AG10803 (cell line): Measurements from ENCODE around the gene GRIA1.

Experiments
- DNase-seq: peaks from one replicate; pipeline ENCODE4 v3.0.0; 2010; ENCODE audit warnings: low read depth
- H3K4me3 ChIP-seq: 2 replicates; pipeline ENCODE4 v1.5.1; 2011; ENCODE audit warnings: mild to moderate bottlenecking, low read length, control low read depth
- CTCF ChIP-seq: conservative IDR thresholded peaks from 2 replicates; pipeline ENCODE4 v1.5.1; 2011; ENCODE audit warnings: mild to moderate bottlenecking, low read length, control low read depth, inconsistent platforms

Gene GRIA1

GRCh38 chr5:153459051-153459743 is 31.3 kb upstream of the GRIA1 start:
- H3K4me3 ChIP-seq, result no peak overlapping the region
- no peak for DNase-seq
- TF ChIP-seq CTCF, result no peak

GRCh38 chr5:153460421-153460820 is 30.0 kb upstream of the GRIA1 start:
- peak; percentile 11 for DNase-seq
- H3K4me3 ChIP-seq, result no peak overlapping the region
- no peak for TF ChIP-seq CTCF

- no peak for DNase-seq
- no peak for TF ChIP-seq CTCF
- no peak overlapping the region for H3K4me3 ChIP-seq
These were observed 29.1 kb upstream of the GRIA1 start for GRCh38 chr5:153461341-153461740.

GRCh38 chr5:153463806-153464205 is 26.7 kb upstream of the GRIA1 start:
- H3K4me3 ChIP-seq, result no peak overlapping the region
- DNase-seq, result peak; percentile 80
- no peak for TF ChIP-seq CTCF

- H3K4me3 ChIP-seq, result no peak overlapping the region
- no peak for TF ChIP-seq CTCF
- no peak for DNase-seq
These were observed 22.9 kb upstream of the GRIA1 start for GRCh38 chr5:153467546-153467945.

- no peak for TF ChIP-seq CTCF
- DNase-seq, result no peak
- no peak overlapping the region for H3K4me3 ChIP-seq
These were observed 21.0 kb upstream of the GRIA1 start for GRCh38 chr5:153469423-153469822.

- H3K4me3 ChIP-seq, result no peak overlapping the region
- TF ChIP-seq CTCF, result no peak
- DNase-seq, result no peak
These were observed 19.7 kb upstream of the GRIA1 start for GRCh38 chr5:153470736-153471135.
